Measurements from ENCODE around the gene MAPK1. TPM values are rescaled to one million over a fixed set of nuclear protein-coding genes. Genes with fewer than 3 reads are reported as not detected.

The MAPK1 gene
- total and polyA plus RNA-seq, 2 donors (not counting 3 experiments of a cell fraction or from before 2014, with no cell fraction given), result 50.9 to 163 TPM

- DNase-seq (ENCODE audit: low read depth, low spot score) (no peak), FAIRE-seq (no peak)
- TF ChIP-seq POLR2AphosphoS5 (IDR thresholded peaks at IDR 0.05; ENCODE audit: insufficient read depth, low read depth, low read length), result no peak
- TF ChIP-seq EZH2 (IDR thresholded peaks at IDR 0.05; ENCODE audit: borderline replicate concordance, low read depth, low read length, severe bottlenecking), result no peak
- no peak for TF ChIP-seq MAX (IDR thresholded peaks at IDR 0.05; ENCODE audit: insufficient read depth, insufficient read length)
- no peak for TF ChIP-seq FOS (IDR thresholded peaks at IDR 0.05; ENCODE audit: borderline replicate concordance, insufficient read depth, low read length)
- TF ChIP-seq POLR2A (IDR thresholded peaks at IDR 0.05; ENCODE audit: low read depth, low read length), result no peak
- no peak for TF ChIP-seq JUN (IDR thresholded peaks at IDR 0.05; ENCODE audit: borderline replicate concordance, insufficient read depth, insufficient read length, low read depth)
- no peaks in the 10 kb centered on the region for H3K9me3 ChIP-seq (replicated peaks; ENCODE audit: control insufficient read depth, insufficient read depth, low read length)
- H3K9ac ChIP-seq (replicated peaks; ENCODE audit: extremely low read depth, insufficient read depth, low read length), result no peak overlapping the region
- no peaks in the 10 kb centered on the region for H3K9me1 ChIP-seq (replicated peaks; ENCODE audit: control insufficient read depth, extremely low read depth, insufficient read depth, low read length)
- H3K4me2 ChIP-seq (ENCODE audit: insufficient read depth, low read length), result no peak overlapping the region
- H3K27me3 ChIP-seq (ENCODE audit: control insufficient read depth in 2 of 2, insufficient read depth in 2 of 2, low read length in 2 of 2), result no peaks in the 10 kb centered on the region
- no peak overlapping the region for H3K4me3 ChIP-seq (replicated peaks in 1 of 3; ENCODE audit: insufficient read depth in 1 of 3, low read depth in 1 of 3, low read length in 3 of 3)
- ChIA-PET CTCF (interaction anchor here (0.8 kb wide), 1 partner anchor 16 kb away, joined by 3 read pairs; no protein-coding TSS in a partner anchor), POLR2A (no interaction called here)
- H3K79me2 ChIP-seq (ENCODE audit: control insufficient read depth, insufficient read depth, low read length), result no peaks in the 10 kb centered on the region
- no TSS peak for BruUV-seq (replicated peaks)
- no peaks in the 10 kb centered on the region for H3K4me1 ChIP-seq (ENCODE audit: control insufficient read depth, extremely low read depth, insufficient read depth, low read length)
- intact Hi-C loops (cut with micrococcal nuclease) (no loop called here), dilution Hi-C loops (cut with MboI; ENCODE audit: extremely low pct_ligation_motif_present, low sequenced_read_pairs) (no loop called here)
- H3K36me3 ChIP-seq (ENCODE audit: control insufficient read depth in 2 of 2, extremely low read depth in 1 of 2, insufficient read depth in 2 of 2, low read length in 2 of 2), result no peaks in the 10 kb centered on the region
- H3K27ac ChIP-seq (ENCODE audit: insufficient read depth, low read depth, low read length), result no peak overlapping the region
- H2AFZ ChIP-seq (ENCODE audit: low read depth, low read length), result no peak overlapping the region
- no peaks in the 10 kb centered on the region for H4K20me1 ChIP-seq (replicated peaks; ENCODE audit: control insufficient read depth, extremely low read depth, insufficient read depth, low read length)
Observed at GRCh38 chr22:21727768-21728167, 139.7 kb downstream of the MAPK1 start.

- dilution Hi-C loops (cut with MboI; ENCODE audit: extremely low pct_ligation_motif_present, low sequenced_read_pairs) (no loop called here), intact Hi-C loops (cut with micrococcal nuclease) (no loop called here)
- Histone ChIP-seq H3K27me3 (ENCODE audit: control insufficient read depth in 2 of 2, insufficient read depth in 2 of 2, low read length in 2 of 2) (no peaks in the 10 kb centered on the region), H3K4me3 (replicated peaks in 1 of 3; ENCODE audit: insufficient read depth in 1 of 3, low read depth in 1 of 3, low read length in 3 of 3) (no peak overlapping the region), H3K27ac (ENCODE audit: insufficient read depth, low read depth, low read length) (no peak overlapping the region), H3K36me3 (ENCODE audit: control insufficient read depth in 2 of 2, extremely low read depth in 1 of 2, insufficient read depth in 2 of 2, low read length in 2 of 2) (no peaks in the 10 kb centered on the region), H3K9ac (replicated peaks; ENCODE audit: extremely low read depth, insufficient read depth, low read length) (no peak overlapping the region), H4K20me1 (replicated peaks; ENCODE audit: control insufficient read depth, extremely low read depth, insufficient read depth, low read length) (no peaks in the 10 kb centered on the region), H2AFZ (ENCODE audit: low read depth, low read length) (no peak overlapping the region), H3K9me1 (replicated peaks; ENCODE audit: control insufficient read depth, extremely low read depth, insufficient read depth, low read length) (no peaks in the 10 kb centered on the region), H3K9me3 (replicated peaks; ENCODE audit: control insufficient read depth, insufficient read depth, low read length) (no peaks in the 10 kb centered on the region), H3K79me2 (ENCODE audit: control insufficient read depth, insufficient read depth, low read length) (no peaks in the 10 kb centered on the region), H3K4me2 (ENCODE audit: insufficient read depth, low read length) (no peak overlapping the region), H3K4me1 (ENCODE audit: control insufficient read depth, extremely low read depth, insufficient read depth, low read length) (no peaks in the 10 kb centered on the region)
- ChIA-PET POLR2A (no interaction called here), CTCF (interaction anchor here (1.0 to 1.3 kb wide), 3 partner anchors 12 to 42 kb away, joined by 3 to 8 read pairs (median 4); no protein-coding TSS in a partner anchor)
- no TSS peak for BruUV-seq (replicated peaks)
- FAIRE-seq (no peak), DNase-seq (ENCODE audit: low read depth, low spot score) (no peak)
- TF ChIP-seq POLR2A (IDR thresholded peaks at IDR 0.05; ENCODE audit: low read depth, low read length), result no peak
- TF ChIP-seq EZH2 (IDR thresholded peaks at IDR 0.05; ENCODE audit: borderline replicate concordance, low read depth, low read length, severe bottlenecking), result no peak
- TF ChIP-seq FOS (IDR thresholded peaks at IDR 0.05; ENCODE audit: borderline replicate concordance, insufficient read depth, low read length), result no peak
- no peak for TF ChIP-seq CTCF (IDR thresholded peaks at IDR 0.05; ENCODE audit: extremely low read depth in 1 of 2, insufficient read depth in 1 of 2, low read depth in 1 of 2, low read length in 2 of 2)
- TF ChIP-seq MYC (IDR thresholded peaks at IDR 0.05; ENCODE audit: low read depth, low read length), result no peak
- no peak for TF ChIP-seq GATA2 (IDR thresholded peaks at IDR 0.05; ENCODE audit: insufficient read depth, insufficient read length, low read depth, low read length)
- TF ChIP-seq MAX (IDR thresholded peaks at IDR 0.05; ENCODE audit: insufficient read depth, insufficient read length), result no peak
- TF ChIP-seq JUN (IDR thresholded peaks at IDR 0.05; ENCODE audit: borderline replicate concordance, insufficient read depth, insufficient read length, low read depth), result no peak
- TF ChIP-seq POLR2AphosphoS5 (IDR thresholded peaks at IDR 0.05; ENCODE audit: insufficient read depth, low read depth, low read length), result no peak
Observed at GRCh38 chr22:21727159-21727558, 140.3 kb downstream of the MAPK1 start.

All from endothelial cell of umbilical vein (primary cell).